Testis (tissue), 3 donors: Measurements from ENCODE around the gene C3orf22. TPM values are rescaled to one million over a fixed set of nuclear protein-coding genes. Genes with fewer than 3 reads are reported as not detected.
A peak's percentile ranks its signal among the peaks of the same experiment; 100 is the strongest.

Source experiments
- DNase-seq: peaks from one replicate; pipeline ENCODE4 v3.0.0-alpha.2; 2019
- H3K27ac ChIP-seq, 2 donors: fragments of 200-600 bp; sonication (generic); one replicate each; pipeline ENCODE4 v1.5.1; 2019
- H3K27me3 ChIP-seq: fragments of 200-600 bp; sonication (generic); one replicate; pipeline ENCODE4 v1.5.1; 2019
- H3K36me3 ChIP-seq: fragments of 200-600 bp; sonication (generic); one replicate; pipeline ENCODE4 v1.5.1; 2017; ENCODE audit warnings: low read depth; ENCODE audit errors: missing control alignments
- H3K4me1 ChIP-seq: fragments of 200-600 bp; sonication (generic); one replicate; pipeline ENCODE4 v1.5.1; 2019
- H3K4me3 ChIP-seq, 2 donors: fragments of 200-600 bp; sonication (generic); one replicate each; pipeline ENCODE4 v1.5.1; 2017 to 2019
- H3K9me3 ChIP-seq: fragments of 200-600 bp; sonication (generic); one replicate; pipeline ENCODE4 v1.5.1; 2017
- POLR2A ChIP-seq: fragments of 450-650 bp; IDR thresholded peaks from one replicate; pipeline ENCODE4 v1.6.1; 2017; ENCODE audit warnings: antibody characterized with exemption, mild to moderate bottlenecking, moderate library complexity
- WGBS, 2 donors: methylation state at CpG; one replicate each; pipeline ENCODE4 v1.1.5; 2018; 5-methylcytosine and 5-hydroxymethylcytosine counted together
- intact Hi-C: fragments of 100-400 bp; cut with DNase I; formaldehyde crosslinking; loops from one replicate; pipeline ENCODE4 v1.15.1; 2023; ENCODE audit warnings: low total_unique reads
- polyA plus RNA-seq: library from polyadenylated mRNA; stranded (reverse); fragments of 350-450 nt; fragmentation: Illumina TruSeq; extraction: RNeasy Lipid Tissue Mini Kit (QIAGEN cat#74804); gene quantifications from one replicate; pipeline ENCODE4 v1.2.3, GENCODE V29; 2014; ENCODE audit warnings: low read depth, low replicate concordance; ENCODE audit not compliant: insufficient read depth
- total RNA-seq, 2 donors: library from RNA; depleted of rRNA; stranded (reverse); fragments of >200 nt; gene quantifications; one replicate each; pipeline ENCODE4 v1.2.3, GENCODE V29; 2016
- TF ChIP-seq, protein P1 (sequence below), 3 experiments: fragments of 450-650 bp in 2 of 3; fragments of 200-600 bp in 1 of 3; sonication (generic) in 1 of 3; IDR thresholded peaks; one replicate each; pipeline ENCODE4 v1.5.1; 2016 to 2019; ENCODE audit warnings: antibody characterized with exemption in 3 of 3, mild to moderate bottlenecking in 2 of 3, moderate library complexity in 1 of 3

The C3orf22 gene
- total and polyA plus RNA-seq, 3 donors from 2014 or later: 33.0 to 61.4 (median 42.2) TPM

DNA sequence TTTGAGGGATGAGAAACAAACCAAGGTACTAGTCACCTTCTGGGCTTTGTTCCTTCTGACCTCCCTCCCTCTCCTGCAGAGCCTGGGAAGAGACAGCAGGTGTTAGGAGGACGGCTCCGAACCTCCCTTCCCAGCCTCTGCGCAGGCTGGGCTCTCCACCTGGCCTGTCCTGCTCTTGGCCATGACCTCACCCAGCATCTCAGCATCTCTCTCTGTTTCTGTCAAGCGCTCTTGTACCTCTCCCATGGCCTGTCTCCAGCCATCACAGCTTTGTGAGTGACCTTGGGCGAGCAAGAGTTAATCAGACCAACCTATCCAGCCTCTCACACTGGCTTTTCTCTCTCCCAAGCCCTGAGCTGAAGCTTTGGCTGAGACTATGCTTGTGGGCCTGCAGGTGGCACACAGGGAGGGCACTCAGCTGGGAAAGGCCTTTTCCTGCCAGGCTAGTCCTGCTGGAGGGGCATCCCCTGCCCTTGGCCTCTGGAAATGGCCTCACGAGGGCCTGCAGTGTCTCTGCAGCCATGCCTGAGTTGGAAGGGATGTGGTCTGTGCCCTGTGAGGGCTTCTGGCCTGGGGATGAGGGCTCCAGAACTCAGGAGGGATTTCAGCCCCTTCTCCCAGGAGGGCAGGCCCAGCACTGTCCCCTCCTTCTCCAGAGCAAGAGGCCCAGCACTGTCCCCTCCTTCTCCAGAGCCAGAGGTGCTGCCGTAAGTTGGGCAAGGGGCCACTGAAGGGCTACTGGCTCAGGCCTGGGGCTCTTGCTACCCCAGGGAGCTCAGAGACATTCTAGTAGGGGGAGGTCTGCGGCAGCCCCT lies 32.7 kb downstream of the C3orf22 start:
- H3K27ac ChIP-seq: no peak overlapping the region
- H3K9me3 ChIP-seq: no peaks in the 10 kb centered on the region
- H3K4me3 ChIP-seq: no peak overlapping the region
- TF ChIP-seq POLR2A: no peak
- TF ChIP-seq, protein P1, sequence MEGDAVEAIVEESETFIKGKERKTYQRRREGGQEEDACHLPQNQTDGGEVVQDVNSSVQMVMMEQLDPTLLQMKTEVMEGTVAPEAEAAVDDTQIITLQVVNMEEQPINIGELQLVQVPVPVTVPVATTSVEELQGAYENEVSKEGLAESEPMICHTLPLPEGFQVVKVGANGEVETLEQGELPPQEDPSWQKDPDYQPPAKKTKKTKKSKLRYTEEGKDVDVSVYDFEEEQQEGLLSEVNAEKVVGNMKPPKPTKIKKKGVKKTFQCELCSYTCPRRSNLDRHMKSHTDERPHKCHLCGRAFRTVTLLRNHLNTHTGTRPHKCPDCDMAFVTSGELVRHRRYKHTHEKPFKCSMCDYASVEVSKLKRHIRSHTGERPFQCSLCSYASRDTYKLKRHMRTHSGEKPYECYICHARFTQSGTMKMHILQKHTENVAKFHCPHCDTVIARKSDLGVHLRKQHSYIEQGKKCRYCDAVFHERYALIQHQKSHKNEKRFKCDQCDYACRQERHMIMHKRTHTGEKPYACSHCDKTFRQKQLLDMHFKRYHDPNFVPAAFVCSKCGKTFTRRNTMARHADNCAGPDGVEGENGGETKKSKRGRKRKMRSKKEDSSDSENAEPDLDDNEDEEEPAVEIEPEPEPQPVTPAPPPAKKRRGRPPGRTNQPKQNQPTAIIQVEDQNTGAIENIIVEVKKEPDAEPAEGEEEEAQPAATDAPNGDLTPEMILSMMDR (IDR thresholded peaks at IDR 0.05): no peak
- no peak for DNase-seq
- H3K27me3 ChIP-seq: no peaks in the 10 kb centered on the region
- H3K4me1 ChIP-seq: peaks cover 27% of the 10 kb centered on the region
- 81 to 94% methylated on average over 5 to 8 of the region's 8 CpGs for WGBS, 2 donors
- H3K36me3 ChIP-seq: no peaks in the 10 kb centered on the region
- intact Hi-C loops: no loop called here

DNA sequence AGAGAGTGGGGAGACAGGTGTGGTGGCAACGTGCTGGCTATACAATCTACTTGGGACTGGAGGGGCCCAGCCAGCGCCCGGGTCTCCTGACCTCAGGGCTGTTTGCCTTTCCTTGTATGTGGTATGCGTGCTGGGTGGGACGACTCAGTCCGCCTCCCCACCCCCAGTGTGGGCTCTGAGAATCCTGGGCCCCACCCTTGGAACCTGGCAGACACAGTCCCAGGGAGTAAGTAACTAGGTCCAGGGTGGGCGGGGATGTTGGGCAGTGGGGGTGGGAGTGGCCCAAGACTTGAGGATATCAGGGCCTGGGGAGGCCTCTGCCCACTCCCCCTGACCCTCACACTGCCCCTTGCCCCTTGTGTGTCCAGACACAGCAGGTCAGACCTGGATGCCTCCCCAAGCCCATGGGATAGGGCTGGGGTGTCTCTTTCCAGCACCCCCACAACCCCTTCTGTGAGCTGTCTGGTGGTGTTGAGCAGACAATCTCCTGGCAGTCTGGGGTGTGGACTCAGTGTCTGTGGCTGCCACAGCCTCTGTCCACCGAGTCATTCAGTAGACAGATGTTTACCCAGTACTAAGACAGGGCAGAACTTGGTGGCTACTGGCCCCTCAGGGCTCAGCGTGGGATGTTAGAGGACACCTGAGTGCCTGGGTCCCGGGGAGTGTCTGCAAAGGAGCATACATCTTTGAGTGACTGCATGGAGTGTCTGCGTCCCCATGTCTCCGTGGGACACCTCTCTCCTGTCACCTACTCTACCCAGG lies 33.5 kb downstream of the C3orf22 start:
- intact Hi-C loops: no loop called here
- Histone ChIP-seq H3K4me1 (peaks cover 21% of the 10 kb centered on the region), H3K27ac (no peak overlapping the region), H3K9me3 (no peaks in the 10 kb centered on the region), H3K4me3 (no peak overlapping the region), H3K27me3 (no peaks in the 10 kb centered on the region), H3K36me3 (no peaks in the 10 kb centered on the region)
- WGBS, 2 donors: 70 to 78% methylated on average over 9 to 11 of the region's 12 CpGs
- TF ChIP-seq, protein P1 (IDR thresholded peaks at IDR 0.05): no peak
- TF ChIP-seq POLR2A: no peak
- DNase-seq: no peak

DNA sequence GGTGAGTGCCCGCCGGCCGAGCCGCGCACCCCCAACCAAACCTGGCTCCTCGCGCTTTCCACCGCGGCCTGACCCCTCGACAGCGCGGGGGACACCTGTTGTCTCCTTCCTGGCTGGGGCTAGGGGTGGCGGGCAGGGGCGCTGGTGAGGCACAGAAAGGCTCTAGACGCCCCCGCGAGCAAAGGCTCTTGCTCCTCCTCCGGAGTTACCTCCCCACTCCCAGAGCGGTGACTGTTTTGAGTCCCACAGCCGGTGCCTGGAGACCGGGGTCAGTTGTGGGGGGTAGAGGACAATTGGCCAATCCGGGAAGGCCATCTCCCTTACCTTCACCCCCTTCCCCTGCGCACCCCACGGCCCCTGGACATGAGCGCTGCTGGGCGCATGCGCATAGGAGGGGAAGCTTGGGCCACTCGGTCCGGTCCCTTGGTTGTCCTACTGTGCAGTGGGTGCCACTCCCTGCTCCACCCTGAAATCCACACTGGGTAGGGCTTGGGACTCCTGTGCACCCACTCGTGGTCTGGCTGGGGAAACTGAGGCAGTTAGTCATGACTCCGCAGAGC lies 34.2 kb downstream of the C3orf22 start:
- H3K4me3 ChIP-seq: peak overlapping the region; percentile 39 to 55

DNA sequence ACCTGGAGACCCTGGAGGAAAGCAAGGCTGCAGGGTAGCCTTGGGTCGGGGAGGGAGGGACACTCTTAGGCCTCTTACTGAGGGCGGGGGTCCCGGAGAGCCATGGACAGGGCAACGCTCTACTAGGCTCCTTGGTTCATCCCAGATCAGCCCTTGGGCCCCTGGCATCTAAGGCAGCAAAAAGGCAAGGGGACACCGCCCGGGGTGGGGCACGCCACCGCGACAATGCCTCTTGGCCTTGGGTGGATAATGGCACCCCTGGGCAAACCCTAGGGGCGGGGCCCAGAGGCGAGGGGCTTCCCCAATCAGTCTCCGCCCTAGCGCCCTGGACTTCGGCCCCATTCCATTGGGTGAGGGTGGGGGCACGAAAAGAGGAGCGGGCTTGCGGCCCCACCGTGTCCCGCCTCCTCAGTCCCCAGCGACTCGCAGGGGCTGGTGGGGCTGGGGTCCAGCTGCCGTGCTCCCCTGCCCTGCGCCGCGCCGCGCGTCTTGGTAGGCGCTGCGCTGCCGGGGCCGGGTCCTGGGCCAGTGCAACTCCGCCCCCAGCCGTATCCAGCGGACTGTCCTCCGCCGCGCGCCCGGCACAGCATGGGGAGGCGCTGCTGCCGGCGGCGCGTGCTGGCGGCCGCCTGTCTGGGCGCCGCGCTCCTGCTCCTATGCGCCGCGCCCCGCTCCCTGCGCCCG lies 34.8 kb downstream of the C3orf22 start, which contains the start of gene CHST13:
CHST13 (plus strand) TSS at position 411 of the 684 bp plus-strand sequence; CDS start at position 589, 178 bp downstream.
- 4 to 16% methylated on average over 5 to 56 of the region's 56 CpGs for whole genome bisulfite sequencing, 2 donors
- DNase-seq: peak; percentile 60
- Histone ChIP-seq H3K4me1 (peaks cover 8% of the 10 kb centered on the region), H3K27me3 (no peaks in the 10 kb centered on the region), H3K27ac (no peak within 1 kb of the TSS), H3K4me3 (peak within 1 kb of the TSS; percentile 39 to 55), H3K9me3 (no peaks in the 10 kb centered on the region), H3K36me3 (no peaks in the 10 kb centered on the region)
- TF ChIP-seq POLR2A: no peak
- intact Hi-C loops: no loop called here

More for the DNA sequence above, 34.2 kb downstream of the C3orf22 start:
- no peak for TF ChIP-seq POLR2A
- TF ChIP-seq, protein P1 (IDR thresholded peaks at IDR 0.05): no peak
- no peak for DNase-seq
- peaks cover 14% of the 10 kb centered on the region for H3K4me1 ChIP-seq
- H3K27ac ChIP-seq: no peak overlapping the region
- no peaks in the 10 kb centered on the region for H3K36me3 ChIP-seq
- WGBS, 2 donors: 10 to 32% methylated on average over 4 to 28 of the region's 31 CpGs
- H3K9me3 ChIP-seq: no peaks in the 10 kb centered on the region
- intact Hi-C loops: no loop called here
- H3K27me3 ChIP-seq: no peaks in the 10 kb centered on the region
